ENCODE results near the gene LSAMP. TPM values are rescaled to one million over a fixed set of nuclear protein-coding genes. Genes with fewer than 3 reads are reported as not detected.

Gene LSAMP
- total RNA-seq, 1 experiment from 2014 or later, result 5.7 TPM

DNA sequence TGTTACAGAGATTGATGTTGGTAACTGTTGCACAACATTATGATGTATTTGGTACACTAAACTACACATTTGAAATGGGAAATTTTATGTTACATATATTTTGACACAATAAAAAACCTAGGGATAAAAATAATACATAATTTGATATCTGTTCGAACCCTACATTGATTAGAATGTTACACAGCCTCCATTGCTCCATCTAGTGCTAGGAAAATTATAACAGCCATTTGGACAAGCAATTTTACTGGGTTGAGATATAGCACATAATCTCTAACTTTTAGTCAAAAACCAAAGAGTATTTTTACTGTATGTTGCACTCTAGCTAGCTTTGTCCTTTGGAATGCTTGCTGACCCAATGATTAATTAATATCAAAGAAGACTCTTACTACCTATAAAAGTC is 108.1 kb downstream of the LSAMP start:
- CTCF ChIA-PET, result no interaction called here
- H3K36me3 Mint-ChIP-seq, result 0 out of 2 replicates have a peak, but pooled peaks cover 2% of the 10 kb centered on the region
- H3K4me3 Mint-ChIP-seq, result no peak overlapping the region
- peaks cover 28% of the 10 kb centered on the region for H3K4me1 Mint-ChIP-seq
- 0 out of 2 replicates have a peak, but pooled peaks cover 4% of the 10 kb centered on the region for H3K27me3 Mint-ChIP-seq (ENCODE audit: low read depth)
- POLR2A ChIA-PET, result no interaction called here
- TF ChIP-seq EMX1 (CRISPR knock-in tag; IDR thresholded peaks at IDR 0.05), result no peak
- no peak for TF ChIP-seq NR1H2 (CRISPR knock-in tag; IDR thresholded peaks at IDR 0.05)
- no peak for TF ChIP-seq GRHL2 (CRISPR knock-in tag; IDR thresholded peaks at IDR 0.05; ENCODE audit: insufficient replicate concordance, severe bottlenecking)
- TF ChIP-seq, protein P1, sequence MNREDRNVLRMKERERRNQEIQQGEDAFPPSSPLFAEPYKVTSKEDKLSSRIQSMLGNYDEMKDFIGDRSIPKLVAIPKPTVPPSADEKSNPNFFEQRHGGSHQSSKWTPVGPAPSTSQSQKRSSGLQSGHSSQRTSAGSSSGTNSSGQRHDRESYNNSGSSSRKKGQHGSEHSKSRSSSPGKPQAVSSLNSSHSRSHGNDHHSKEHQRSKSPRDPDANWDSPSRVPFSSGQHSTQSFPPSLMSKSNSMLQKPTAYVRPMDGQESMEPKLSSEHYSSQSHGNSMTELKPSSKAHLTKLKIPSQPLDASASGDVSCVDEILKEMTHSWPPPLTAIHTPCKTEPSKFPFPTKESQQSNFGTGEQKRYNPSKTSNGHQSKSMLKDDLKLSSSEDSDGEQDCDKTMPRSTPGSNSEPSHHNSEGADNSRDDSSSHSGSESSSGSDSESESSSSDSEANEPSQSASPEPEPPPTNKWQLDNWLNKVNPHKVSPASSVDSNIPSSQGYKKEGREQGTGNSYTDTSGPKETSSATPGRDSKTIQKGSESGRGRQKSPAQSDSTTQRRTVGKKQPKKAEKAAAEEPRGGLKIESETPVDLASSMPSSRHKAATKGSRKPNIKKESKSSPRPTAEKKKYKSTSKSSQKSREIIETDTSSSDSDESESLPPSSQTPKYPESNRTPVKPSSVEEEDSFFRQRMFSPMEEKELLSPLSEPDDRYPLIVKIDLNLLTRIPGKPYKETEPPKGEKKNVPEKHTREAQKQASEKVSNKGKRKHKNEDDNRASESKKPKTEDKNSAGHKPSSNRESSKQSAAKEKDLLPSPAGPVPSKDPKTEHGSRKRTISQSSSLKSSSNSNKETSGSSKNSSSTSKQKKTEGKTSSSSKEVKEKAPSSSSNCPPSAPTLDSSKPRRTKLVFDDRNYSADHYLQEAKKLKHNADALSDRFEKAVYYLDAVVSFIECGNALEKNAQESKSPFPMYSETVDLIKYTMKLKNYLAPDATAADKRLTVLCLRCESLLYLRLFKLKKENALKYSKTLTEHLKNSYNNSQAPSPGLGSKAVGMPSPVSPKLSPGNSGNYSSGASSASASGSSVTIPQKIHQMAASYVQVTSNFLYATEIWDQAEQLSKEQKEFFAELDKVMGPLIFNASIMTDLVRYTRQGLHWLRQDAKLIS (CRISPR knock-in tag; IDR thresholded peaks at IDR 0.05; ENCODE audit: borderline replicate concordance), result no peak
- no peak for TF ChIP-seq ZNF121 (CRISPR knock-in tag; IDR thresholded peaks at IDR 0.05)
- no peak for TF ChIP-seq JAZF1 (CRISPR knock-in tag; IDR thresholded peaks at IDR 0.05)
- no peak for TF ChIP-seq ZNF317 (CRISPR knock-in tag; IDR thresholded peaks at IDR 0.05; ENCODE audit: borderline replicate concordance, low read depth)
- TF ChIP-seq, protein P2, sequence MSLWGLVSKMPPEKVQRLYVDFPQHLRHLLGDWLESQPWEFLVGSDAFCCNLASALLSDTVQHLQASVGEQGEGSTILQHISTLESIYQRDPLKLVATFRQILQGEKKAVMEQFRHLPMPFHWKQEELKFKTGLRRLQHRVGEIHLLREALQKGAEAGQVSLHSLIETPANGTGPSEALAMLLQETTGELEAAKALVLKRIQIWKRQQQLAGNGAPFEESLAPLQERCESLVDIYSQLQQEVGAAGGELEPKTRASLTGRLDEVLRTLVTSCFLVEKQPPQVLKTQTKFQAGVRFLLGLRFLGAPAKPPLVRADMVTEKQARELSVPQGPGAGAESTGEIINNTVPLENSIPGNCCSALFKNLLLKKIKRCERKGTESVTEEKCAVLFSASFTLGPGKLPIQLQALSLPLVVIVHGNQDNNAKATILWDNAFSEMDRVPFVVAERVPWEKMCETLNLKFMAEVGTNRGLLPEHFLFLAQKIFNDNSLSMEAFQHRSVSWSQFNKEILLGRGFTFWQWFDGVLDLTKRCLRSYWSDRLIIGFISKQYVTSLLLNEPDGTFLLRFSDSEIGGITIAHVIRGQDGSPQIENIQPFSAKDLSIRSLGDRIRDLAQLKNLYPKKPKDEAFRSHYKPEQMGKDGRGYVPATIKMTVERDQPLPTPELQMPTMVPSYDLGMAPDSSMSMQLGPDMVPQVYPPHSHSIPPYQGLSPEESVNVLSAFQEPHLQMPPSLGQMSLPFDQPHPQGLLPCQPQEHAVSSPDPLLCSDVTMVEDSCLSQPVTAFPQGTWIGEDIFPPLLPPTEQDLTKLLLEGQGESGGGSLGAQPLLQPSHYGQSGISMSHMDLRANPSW (CRISPR knock-in tag; conservative IDR thresholded peaks at IDR 0.05; ENCODE audit: low read depth), result no peak
- TF ChIP-seq, protein P3, sequence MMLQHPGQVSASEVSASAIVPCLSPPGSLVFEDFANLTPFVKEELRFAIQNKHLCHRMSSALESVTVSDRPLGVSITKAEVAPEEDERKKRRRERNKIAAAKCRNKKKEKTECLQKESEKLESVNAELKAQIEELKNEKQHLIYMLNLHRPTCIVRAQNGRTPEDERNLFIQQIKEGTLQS (CRISPR knock-in tag; conservative IDR thresholded peaks at IDR 0.05), result no peak
- no peak for TF ChIP-seq MXD4 (CRISPR knock-in tag; IDR thresholded peaks at IDR 0.05; ENCODE audit: borderline replicate concordance)
- TF ChIP-seq, protein P4, sequence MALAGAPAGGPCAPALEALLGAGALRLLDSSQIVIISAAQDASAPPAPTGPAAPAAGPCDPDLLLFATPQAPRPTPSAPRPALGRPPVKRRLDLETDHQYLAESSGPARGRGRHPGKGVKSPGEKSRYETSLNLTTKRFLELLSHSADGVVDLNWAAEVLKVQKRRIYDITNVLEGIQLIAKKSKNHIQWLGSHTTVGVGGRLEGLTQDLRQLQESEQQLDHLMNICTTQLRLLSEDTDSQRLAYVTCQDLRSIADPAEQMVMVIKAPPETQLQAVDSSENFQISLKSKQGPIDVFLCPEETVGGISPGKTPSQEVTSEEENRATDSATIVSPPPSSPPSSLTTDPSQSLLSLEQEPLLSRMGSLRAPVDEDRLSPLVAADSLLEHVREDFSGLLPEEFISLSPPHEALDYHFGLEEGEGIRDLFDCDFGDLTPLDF (CRISPR knock-in tag; IDR thresholded peaks at IDR 0.05), result no peak
- TF ChIP-seq NR3C1 (CRISPR knock-in tag; conservative IDR thresholded peaks at IDR 0.05; ENCODE audit: low read depth), result no peak
- peaks cover 3% of the 10 kb centered on the region; the same call in 1 of the 2 replicates for H3K9me3 Mint-ChIP-seq
- H3K27ac Mint-ChIP-seq, result no peak overlapping the region
- no peak for ATAC-seq
- DNase-seq (ENCODE audit: low spot score), result no peak

DNA sequence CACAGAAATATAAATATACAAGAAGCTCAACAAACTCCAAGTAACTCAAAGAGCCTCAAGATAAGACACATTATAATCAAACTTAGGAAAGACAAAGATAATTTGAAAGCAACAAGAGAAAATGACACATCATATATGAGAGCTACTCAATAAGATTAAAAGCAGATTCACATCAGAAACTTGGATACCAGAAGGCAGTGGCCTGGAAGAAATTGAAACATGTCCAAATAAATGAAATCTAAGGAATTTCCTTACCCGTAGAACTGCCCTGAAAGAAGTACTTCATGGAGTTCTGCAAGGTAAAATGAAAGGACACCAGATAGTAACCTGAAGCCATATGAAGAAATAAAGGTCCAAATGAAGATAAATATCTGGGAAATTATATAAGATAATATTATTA is 113.9 kb downstream of the LSAMP start:
- TF ChIP-seq SMAD4 (CRISPR knock-in tag; IDR thresholded peaks at IDR 0.05), result no peak
- TF ChIP-seq, protein P5, sequence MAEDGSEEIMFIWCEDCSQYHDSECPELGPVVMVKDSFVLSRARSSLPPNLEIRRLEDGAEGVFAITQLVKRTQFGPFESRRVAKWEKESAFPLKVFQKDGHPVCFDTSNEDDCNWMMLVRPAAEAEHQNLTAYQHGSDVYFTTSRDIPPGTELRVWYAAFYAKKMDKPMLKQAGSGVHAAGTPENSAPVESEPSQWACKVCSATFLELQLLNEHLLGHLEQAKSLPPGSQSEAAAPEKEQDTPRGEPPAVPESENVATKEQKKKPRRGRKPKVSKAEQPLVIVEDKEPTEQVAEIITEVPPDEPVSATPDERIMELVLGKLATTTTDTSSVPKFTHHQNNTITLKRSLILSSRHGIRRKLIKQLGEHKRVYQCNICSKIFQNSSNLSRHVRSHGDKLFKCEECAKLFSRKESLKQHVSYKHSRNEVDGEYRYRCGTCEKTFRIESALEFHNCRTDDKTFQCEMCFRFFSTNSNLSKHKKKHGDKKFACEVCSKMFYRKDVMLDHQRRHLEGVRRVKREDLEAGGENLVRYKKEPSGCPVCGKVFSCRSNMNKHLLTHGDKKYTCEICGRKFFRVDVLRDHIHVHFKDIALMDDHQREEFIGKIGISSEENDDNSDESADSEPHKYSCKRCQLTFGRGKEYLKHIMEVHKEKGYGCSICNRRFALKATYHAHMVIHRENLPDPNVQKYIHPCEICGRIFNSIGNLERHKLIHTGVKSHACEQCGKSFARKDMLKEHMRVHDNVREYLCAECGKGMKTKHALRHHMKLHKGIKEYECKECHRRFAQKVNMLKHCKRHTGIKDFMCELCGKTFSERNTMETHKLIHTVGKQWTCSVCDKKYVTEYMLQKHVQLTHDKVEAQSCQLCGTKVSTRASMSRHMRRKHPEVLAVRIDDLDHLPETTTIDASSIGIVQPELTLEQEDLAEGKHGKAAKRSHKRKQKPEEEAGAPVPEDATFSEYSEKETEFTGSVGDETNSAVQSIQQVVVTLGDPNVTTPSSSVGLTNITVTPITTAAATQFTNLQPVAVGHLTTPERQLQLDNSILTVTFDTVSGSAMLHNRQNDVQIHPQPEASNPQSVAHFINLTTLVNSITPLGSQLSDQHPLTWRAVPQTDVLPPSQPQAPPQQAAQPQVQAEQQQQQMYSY (CRISPR knock-in tag; IDR thresholded peaks at IDR 0.05), result no peak
- H3K27ac Mint-ChIP-seq, result no peak overlapping the region
- H3K4me1 Mint-ChIP-seq, result 0 out of 2 replicates have a peak, but pooled peaks cover 2% of the 10 kb centered on the region
- H3K36me3 Mint-ChIP-seq, result 0 out of 2 replicates have a peak, but pooled peaks cover 2% of the 10 kb centered on the region
- no peak overlapping the region for H3K4me3 Mint-ChIP-seq
- H3K27me3 Mint-ChIP-seq (ENCODE audit: low read depth), result no peaks in the 10 kb centered on the region
- ChIA-PET POLR2A (no interaction called here), CTCF (no interaction called here)
- H3K9me3 Mint-ChIP-seq, result peaks cover 4% of the 10 kb centered on the region; the same call in 1 of the 2 replicates
- DNase-seq (ENCODE audit: low spot score) (no peak), ATAC-seq (no peak)
